SK-N-SH treated with all-trans-retinoic acid at 6 μM for 48 hours (cell line): Measurements from ENCODE around the gene ABCG5.

Source experiments
- ATAC-seq: fragments of 200-7000 bp; cut with Tn5 transposase; 3 replicates; pipeline ENCODE4 v1.9.1; 2020; ENCODE audit warnings: mild to moderate bottlenecking, moderate library complexity
- ARNTL ChIP-seq: fragments of 450-650 bp; formaldehyde crosslinking; IDR thresholded peaks from 2 replicates; pipeline ENCODE4 v1.5.0; 2020; ENCODE audit warnings: low read depth, mild to moderate bottlenecking, moderate library complexity, borderline replicate concordance
- BACH2 ChIP-seq: fragments of 250-450 bp; sonication (Bioruptor Pico); IDR thresholded peaks from 2 replicates; pipeline ENCODE4 v1.9.0; 2021; ENCODE audit warnings: mild to moderate bottlenecking, borderline replicate concordance
- CSDC2 ChIP-seq: fragments of 250-450 bp; sonication (Bioruptor Pico); IDR thresholded peaks from 2 replicates; pipeline ENCODE4 v1.5.0; 2020; ENCODE audit warnings: mild to moderate bottlenecking, moderate library complexity
- ESRRG ChIP-seq: fragments of 250-450 bp; sonication (Bioruptor Pico); IDR thresholded peaks from 2 replicates; pipeline ENCODE4 v1.6.1; 2021; ENCODE audit warnings: mild to moderate bottlenecking
- GLIS3 ChIP-seq: fragments of 250-450 bp; sonication (Bioruptor Pico); IDR thresholded peaks from 2 replicates; pipeline ENCODE4 v1.5.0; 2020; ENCODE audit warnings: mild to moderate bottlenecking, moderate library complexity
- ISL1 ChIP-seq: fragments of 250-450 bp; sonication (Bioruptor Pico); IDR thresholded peaks from 2 replicates; pipeline ENCODE4 v2.1.2; 2022; ENCODE audit warnings: mild to moderate bottlenecking, moderate library complexity
- PPARA ChIP-seq: fragments of 250-450 bp; sonication (Bioruptor Pico); IDR thresholded peaks from 2 replicates; pipeline ENCODE4 v1.5.0; 2020; ENCODE audit warnings: mild to moderate bottlenecking, borderline replicate concordance
- RARB ChIP-seq: fragments of 250-450 bp; sonication (Bioruptor Pico); IDR thresholded peaks from 2 replicates; pipeline ENCODE4 v1.8.0; 2021; ENCODE audit warnings: mild to moderate bottlenecking, moderate library complexity
- SNAI2 ChIP-seq: fragments of 250-450 bp; sonication (Bioruptor Pico); IDR thresholded peaks from 2 replicates; pipeline ENCODE4 v1.5.0; 2020; ENCODE audit warnings: mild to moderate bottlenecking, moderate library complexity
- TCF4 ChIP-seq: fragments of 250-450 bp; sonication (Bioruptor Pico); IDR thresholded peaks from 2 replicates; pipeline ENCODE4 v1.8.0; 2021; ENCODE audit warnings: mild to moderate bottlenecking, moderate library complexity, borderline replicate concordance
- TOX ChIP-seq: fragments of 250-450 bp; sonication (Bioruptor Pico); IDR thresholded peaks from 2 replicates; pipeline ENCODE4 v1.8.0; 2021; ENCODE audit warnings: mild to moderate bottlenecking, moderate library complexity, borderline replicate concordance
- ZC3H10 ChIP-seq: fragments of 250-450 bp; sonication (Bioruptor Pico); IDR thresholded peaks from 2 replicates; pipeline ENCODE4 v1.5.1; 2021; ENCODE audit warnings: mild to moderate bottlenecking, moderate library complexity
- ZFP3 ChIP-seq: fragments of 250-450 bp; sonication (Bioruptor Pico); IDR thresholded peaks from 2 replicates; pipeline ENCODE4 v1.5.0; 2020; ENCODE audit warnings: mild to moderate bottlenecking, moderate library complexity
- ZFP30 ChIP-seq: fragments of 450-650 bp; formaldehyde crosslinking; IDR thresholded peaks from 2 replicates; pipeline ENCODE4 v1.5.0; 2022; ENCODE audit warnings: mild to moderate bottlenecking, moderate library complexity
- ZNF565 ChIP-seq: fragments of 450-650 bp; formaldehyde crosslinking; conservative IDR thresholded peaks from 2 replicates; pipeline ENCODE4 v1.5.0; 2020; ENCODE audit warnings: low read depth, mild to moderate bottlenecking, moderate library complexity
- ZNF70 ChIP-seq: fragments of 450-650 bp; formaldehyde crosslinking; IDR thresholded peaks from 2 replicates; pipeline ENCODE4 v1.5.0; 2020; ENCODE audit warnings: mild to moderate bottlenecking, moderate library complexity
- ZNF8 ChIP-seq: fragments of 450-650 bp; formaldehyde crosslinking; IDR thresholded peaks from 2 replicates; pipeline ENCODE4 v1.5.0; 2020; ENCODE audit warnings: mild to moderate bottlenecking, moderate library complexity
- TF ChIP-seq, protein P1 (sequence below): fragments of 250-450 bp; sonication (Bioruptor Pico); IDR thresholded peaks from 2 replicates; pipeline ENCODE4 v1.8.0; 2021; ENCODE audit warnings: low read depth, mild to moderate bottlenecking, moderate library complexity, borderline replicate concordance
- TF ChIP-seq, protein P2 (sequence below): fragments of 250-450 bp; sonication (Bioruptor Pico); IDR thresholded peaks from 2 replicates; pipeline ENCODE4 v1.5.1; 2021; ENCODE audit warnings: mild to moderate bottlenecking, moderate library complexity
- TF ChIP-seq, protein P3 (sequence below): fragments of 250-450 bp; sonication (Bioruptor Pico); IDR thresholded peaks from 2 replicates; pipeline ENCODE4 v1.5.1; 2020; ENCODE audit warnings: low read depth, mild to moderate bottlenecking, moderate library complexity
- TF ChIP-seq, protein P4 (sequence below): fragments of 250-450 bp; sonication (Bioruptor Pico); IDR thresholded peaks from 2 replicates; pipeline ENCODE4 v1.8.0; 2020; ENCODE audit warnings: mild to moderate bottlenecking, moderate library complexity, borderline replicate concordance
- TF ChIP-seq, protein P5 (sequence below): fragments of 250-450 bp; sonication (Bioruptor Pico); IDR thresholded peaks from 2 replicates; pipeline ENCODE4 v1.5.0; 2020; ENCODE audit warnings: mild to moderate bottlenecking, moderate library complexity

The ABCG5 gene

DNA sequence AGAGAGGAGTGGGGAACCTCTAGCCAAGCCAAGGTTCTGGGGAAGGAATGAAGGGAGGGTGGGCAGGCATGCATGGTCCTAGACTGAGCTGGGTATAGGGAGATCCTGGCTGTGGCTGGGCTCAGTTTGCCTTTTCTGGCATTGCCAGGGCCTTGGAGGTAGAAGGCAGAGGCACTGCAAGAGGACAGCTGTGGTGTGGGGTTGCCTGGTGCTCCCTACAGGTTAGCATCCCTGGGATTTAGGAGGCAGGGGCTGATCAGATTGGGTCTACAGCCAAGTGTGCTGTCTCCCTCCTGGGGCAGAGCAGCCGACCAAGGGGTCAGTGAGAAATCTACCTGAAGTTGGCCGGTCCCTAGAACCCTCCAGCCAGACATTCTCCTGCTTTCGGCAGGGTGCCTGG is 16.0 kb upstream of the ABCG5 start:
- ATAC-seq = no peak
- TF ChIP-seq ESRRG (no peak), PPARA (CRISPR knock-in tag) (no peak), ARNTL (CRISPR knock-in tag) (no peak), TCF4 (CRISPR knock-in tag) (no peak)
- TF ChIP-seq, all 23 proteins: peak for 0

DNA sequence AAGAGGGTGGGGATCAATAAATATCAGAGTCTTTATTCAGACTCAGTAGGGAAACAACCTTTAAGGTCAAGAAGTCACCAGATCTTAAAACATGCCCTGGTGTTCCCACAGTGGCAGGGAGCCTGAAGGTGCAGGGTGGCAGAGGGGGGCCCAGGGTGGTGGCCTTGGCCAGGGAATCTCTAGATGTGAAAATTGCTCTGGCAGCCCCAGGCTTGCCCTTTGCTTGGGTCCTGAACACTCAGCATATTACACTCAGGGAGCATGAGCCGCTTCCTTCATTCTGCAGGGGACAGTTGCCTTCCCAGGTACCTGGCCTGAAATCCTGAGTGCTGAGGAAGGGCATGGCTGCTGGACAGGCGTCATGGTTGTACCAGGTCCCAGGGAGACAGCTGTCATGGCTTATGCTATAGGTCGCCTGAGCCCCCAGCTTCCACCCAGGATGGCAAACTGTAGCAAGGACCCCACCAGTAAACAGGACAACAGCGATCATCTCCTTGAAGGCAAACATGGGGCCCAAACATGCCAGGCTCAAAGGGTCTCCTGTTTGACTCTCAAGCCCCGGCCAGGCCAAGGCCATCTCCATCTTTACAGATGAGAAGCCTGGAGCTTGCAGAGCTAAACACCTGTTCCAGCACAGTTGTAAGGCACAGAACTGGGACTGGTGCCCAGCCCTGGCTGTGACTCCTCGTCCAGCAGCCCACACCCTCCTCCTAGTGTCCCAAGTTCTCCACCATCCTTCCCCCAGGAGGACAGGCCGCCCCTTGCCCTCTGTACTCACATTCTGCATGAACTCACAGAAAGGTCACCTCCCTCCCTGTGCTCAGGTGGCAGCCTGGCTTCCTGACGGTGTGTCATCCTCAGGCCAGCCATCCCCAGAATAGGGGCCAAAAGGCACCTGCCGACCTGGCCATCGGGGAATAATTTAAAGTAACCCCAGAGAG is 14.8 kb upstream of the ABCG5 start:
- TF ChIP-seq, protein P1, sequence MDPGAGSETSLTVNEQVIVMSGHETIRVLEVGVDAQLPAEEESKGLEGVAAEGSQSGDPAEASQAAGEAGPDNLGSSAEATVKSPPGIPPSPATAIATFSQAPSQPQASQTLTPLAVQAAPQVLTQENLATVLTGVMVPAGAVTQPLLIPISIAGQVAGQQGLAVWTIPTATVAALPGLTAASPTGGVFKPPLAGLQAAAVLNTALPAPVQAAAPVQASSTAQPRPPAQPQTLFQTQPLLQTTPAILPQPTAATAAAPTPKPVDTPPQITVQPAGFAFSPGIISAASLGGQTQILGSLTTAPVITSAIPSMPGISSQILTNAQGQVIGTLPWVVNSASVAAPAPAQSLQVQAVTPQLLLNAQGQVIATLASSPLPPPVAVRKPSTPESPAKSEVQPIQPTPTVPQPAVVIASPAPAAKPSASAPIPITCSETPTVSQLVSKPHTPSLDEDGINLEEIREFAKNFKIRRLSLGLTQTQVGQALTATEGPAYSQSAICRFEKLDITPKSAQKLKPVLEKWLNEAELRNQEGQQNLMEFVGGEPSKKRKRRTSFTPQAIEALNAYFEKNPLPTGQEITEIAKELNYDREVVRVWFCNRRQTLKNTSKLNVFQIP = no peak
- TF ChIP-seq ZFP3 = no peak
- TF ChIP-seq CSDC2 = no peak
- TF ChIP-seq, protein P2, sequence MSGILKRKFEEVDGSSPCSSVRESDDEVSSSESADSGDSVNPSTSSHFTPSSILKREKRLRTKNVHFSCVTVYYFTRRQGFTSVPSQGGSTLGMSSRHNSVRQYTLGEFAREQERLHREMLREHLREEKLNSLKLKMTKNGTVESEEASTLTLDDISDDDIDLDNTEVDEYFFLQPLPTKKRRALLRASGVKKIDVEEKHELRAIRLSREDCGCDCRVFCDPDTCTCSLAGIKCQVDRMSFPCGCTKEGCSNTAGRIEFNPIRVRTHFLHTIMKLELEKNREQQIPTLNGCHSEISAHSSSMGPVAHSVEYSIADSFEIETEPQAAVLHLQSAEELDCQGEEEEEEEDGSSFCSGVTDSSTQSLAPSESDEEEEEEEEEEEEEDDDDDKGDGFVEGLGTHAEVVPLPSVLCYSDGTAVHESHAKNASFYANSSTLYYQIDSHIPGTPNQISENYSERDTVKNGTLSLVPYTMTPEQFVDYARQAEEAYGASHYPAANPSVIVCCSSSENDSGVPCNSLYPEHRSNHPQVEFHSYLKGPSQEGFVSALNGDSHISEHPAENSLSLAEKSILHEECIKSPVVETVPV = no peak
- no peak for TF ChIP-seq ISL1 (CRISPR knock-in tag)
- TF ChIP-seq RARB (CRISPR knock-in tag) = no peak
- TF ChIP-seq SNAI2 = no peak
- no peak for TF ChIP-seq ZC3H10 (CRISPR knock-in tag)
- TF ChIP-seq, protein P3, sequence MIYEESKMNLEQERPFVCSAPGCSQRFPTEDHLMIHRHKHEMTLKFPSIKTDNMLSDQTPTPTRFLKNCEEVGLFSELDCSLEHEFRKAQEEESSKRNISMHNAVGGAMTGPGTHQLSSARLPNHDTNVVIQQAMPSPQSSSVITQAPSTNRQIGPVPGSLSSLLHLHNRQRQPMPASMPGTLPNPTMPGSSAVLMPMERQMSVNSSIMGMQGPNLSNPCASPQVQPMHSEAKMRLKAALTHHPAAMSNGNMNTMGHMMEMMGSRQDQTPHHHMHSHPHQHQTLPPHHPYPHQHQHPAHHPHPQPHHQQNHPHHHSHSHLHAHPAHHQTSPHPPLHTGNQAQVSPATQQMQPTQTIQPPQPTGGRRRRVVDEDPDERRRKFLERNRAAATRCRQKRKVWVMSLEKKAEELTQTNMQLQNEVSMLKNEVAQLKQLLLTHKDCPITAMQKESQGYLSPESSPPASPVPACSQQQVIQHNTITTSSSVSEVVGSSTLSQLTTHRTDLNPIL (CRISPR knock-in tag) = no peak
- no peak for TF ChIP-seq BACH2 (CRISPR knock-in tag)
- TF ChIP-seq, protein P4, sequence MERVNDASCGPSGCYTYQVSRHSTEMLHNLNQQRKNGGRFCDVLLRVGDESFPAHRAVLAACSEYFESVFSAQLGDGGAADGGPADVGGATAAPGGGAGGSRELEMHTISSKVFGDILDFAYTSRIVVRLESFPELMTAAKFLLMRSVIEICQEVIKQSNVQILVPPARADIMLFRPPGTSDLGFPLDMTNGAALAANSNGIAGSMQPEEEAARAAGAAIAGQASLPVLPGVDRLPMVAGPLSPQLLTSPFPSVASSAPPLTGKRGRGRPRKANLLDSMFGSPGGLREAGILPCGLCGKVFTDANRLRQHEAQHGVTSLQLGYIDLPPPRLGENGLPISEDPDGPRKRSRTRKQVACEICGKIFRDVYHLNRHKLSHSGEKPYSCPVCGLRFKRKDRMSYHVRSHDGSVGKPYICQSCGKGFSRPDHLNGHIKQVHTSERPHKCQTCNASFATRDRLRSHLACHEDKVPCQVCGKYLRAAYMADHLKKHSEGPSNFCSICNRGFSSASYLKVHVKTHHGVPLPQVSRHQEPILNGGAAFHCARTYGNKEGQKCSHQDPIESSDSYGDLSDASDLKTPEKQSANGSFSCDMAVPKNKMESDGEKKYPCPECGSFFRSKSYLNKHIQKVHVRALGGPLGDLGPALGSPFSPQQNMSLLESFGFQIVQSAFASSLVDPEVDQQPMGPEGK (CRISPR knock-in tag) = no peak
- no peak for TF ChIP-seq ZFP30
- no peak for TF ChIP-seq ZNF565
- TF ChIP-seq ARNTL (CRISPR knock-in tag) = no peak
- TF ChIP-seq TOX (CRISPR knock-in tag) = no peak
- no peak for TF ChIP-seq TCF4 (CRISPR knock-in tag)
- TF ChIP-seq GLIS3 (CRISPR knock-in tag) = no peak
- no peak for TF ChIP-seq ZNF70 (CRISPR knock-in tag)
- TF ChIP-seq ZNF8 (CRISPR knock-in tag) = no peak
- no peak for TF ChIP-seq ESRRG
- no peak for ATAC-seq

DNA sequence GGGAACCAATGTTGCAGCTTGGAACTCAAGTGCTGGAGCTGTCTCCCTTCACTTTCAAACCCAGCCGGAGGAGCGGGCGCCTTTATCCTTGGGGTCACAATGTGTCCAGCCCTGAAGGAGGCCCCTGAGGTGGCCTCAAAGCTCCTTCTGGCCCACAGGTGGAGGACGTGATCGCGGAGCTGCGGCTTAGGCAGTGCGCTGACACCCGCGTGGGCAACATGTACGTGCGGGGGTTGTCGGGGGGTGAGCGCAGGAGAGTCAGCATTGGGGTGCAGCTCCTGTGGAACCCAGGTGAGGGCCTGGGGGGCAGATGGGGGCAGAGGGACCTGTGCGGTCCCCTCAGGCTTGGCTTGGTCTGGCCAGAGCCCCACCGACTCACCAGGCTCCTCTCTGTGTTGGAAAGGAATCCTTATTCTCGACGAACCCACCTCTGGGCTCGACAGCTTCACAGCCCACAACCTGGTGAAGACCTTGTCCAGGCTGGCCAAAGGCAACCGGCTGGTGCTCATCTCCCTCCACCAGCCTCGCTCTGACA is 13.6 kb upstream of the ABCG5 start:
- no peak for ATAC-seq
- TF ChIP-seq CSDC2 = no peak
- TF ChIP-seq ZFP30 = no peak

DNA sequence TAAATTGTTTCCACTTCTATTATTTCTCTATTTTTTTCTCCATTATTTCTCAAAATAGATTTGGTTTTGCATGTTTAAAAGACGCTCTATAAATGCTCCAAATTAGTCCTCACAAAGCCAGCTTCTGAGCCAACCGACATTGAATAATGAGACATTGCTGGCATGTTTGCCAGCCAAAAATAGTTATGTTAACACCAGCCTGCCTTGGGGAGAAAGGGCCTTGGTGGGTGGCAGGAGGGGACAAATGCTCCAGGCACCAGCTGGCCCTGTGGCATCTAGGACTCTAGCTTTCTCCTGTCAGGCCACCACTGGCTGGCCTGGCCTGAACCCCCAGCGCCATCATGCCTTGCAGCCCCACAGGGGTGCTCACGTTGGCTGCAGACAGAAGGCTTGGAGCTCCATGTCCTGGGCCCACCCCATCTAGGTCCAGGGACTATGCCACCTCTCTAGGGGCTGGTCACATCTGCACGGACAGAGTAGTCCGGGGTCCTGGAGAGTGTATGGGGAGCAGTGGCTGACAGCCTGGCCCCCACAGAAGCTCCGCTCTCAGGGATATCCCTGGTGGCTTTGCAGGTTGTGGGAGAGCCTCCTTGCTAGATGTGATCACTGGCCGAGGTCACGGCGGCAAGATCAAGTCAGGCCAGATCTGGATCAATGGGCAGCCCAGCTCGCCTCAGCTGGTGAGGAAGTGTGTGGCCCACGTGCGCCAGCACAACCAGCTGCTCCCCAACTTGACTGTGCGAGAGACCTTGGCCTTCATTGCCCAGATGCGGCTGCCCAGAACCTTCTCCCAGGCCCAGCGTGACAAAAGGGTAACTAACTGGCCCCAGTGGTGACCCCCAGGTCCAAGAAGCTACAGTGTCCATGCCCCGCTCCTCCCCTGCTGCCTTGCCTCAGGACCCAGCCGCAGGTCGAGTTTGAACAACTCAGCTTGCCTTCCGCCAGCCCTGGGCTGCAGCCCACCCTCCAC is 12.7 kb upstream of the ABCG5 start:
- no peak for ATAC-seq
- TF ChIP-seq, protein P5, sequence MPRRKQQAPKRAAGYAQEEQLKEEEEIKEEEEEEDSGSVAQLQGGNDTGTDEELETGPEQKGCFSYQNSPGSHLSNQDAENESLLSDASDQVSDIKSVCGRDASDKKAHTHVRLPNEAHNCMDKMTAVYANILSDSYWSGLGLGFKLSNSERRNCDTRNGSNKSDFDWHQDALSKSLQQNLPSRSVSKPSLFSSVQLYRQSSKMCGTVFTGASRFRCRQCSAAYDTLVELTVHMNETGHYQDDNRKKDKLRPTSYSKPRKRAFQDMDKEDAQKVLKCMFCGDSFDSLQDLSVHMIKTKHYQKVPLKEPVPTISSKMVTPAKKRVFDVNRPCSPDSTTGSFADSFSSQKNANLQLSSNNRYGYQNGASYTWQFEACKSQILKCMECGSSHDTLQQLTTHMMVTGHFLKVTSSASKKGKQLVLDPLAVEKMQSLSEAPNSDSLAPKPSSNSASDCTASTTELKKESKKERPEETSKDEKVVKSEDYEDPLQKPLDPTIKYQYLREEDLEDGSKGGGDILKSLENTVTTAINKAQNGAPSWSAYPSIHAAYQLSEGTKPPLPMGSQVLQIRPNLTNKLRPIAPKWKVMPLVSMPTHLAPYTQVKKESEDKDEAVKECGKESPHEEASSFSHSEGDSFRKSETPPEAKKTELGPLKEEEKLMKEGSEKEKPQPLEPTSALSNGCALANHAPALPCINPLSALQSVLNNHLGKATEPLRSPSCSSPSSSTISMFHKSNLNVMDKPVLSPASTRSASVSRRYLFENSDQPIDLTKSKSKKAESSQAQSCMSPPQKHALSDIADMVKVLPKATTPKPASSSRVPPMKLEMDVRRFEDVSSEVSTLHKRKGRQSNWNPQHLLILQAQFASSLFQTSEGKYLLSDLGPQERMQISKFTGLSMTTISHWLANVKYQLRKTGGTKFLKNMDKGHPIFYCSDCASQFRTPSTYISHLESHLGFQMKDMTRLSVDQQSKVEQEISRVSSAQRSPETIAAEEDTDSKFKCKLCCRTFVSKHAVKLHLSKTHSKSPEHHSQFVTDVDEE (CRISPR knock-in tag) = no peak
- TF ChIP-seq TCF4 (CRISPR knock-in tag) (no peak), PPARA (CRISPR knock-in tag) (no peak), ZNF70 (CRISPR knock-in tag) (no peak)
- TF ChIP-seq, protein P4 (CRISPR knock-in tag) = no peak
